OCI-LY1 (cell line): ENCODE results near the gene C1GALT1C1L.
"Not testable (repeated sequence)": the region's sequence is repeated elsewhere in the genome, so short reads cannot be mapped to it uniquely, and the experiment has no call there.

Experiments
- H2AFZ ChIP-seq: fragments of 200-600 bp; sonication (generic), shearing (Covaris generic); 2 replicates; pipeline ENCODE4 v1.6.0; 2014; ENCODE audit warnings: antibody characterized with exemption, mild to moderate bottlenecking, low read length
- H3F3A ChIP-seq: fragments of 200-600 bp; sonication (generic), shearing (Covaris generic); 2 replicates; pipeline ENCODE4 v1.6.0; 2014; ENCODE audit warnings: mild to moderate bottlenecking, antibody characterized with exemption, low read length, moderate library complexity; ENCODE audit not compliant: insufficient read depth
- H3K27ac ChIP-seq: fragments of 200-600 bp; sonication (generic); 2 replicates; pipeline ENCODE4 v1.5.1; 2014; ENCODE audit warnings: low read length, mixed run types, mild to moderate bottlenecking, low read depth; ENCODE audit not compliant: poor library complexity, severe bottlenecking
- H3K27me3 ChIP-seq: fragments of 200-600 bp; sonication (generic); 2 replicates; pipeline ENCODE4 v1.6.0; 2014; ENCODE audit warnings: antibody characterized with exemption, mild to moderate bottlenecking, low read length, moderate library complexity; ENCODE audit not compliant: insufficient read depth
- H3K36me3 ChIP-seq: fragments of 200-600 bp; sonication (generic); 2 replicates; pipeline ENCODE4 v1.6.1; 2014; ENCODE audit warnings: mild to moderate bottlenecking, antibody characterized with exemption, low read length, moderate library complexity, mixed read lengths; ENCODE audit not compliant: insufficient read depth
- H3K4me1 ChIP-seq: fragments of 200-600 bp; sonication (generic); 2 replicates; pipeline ENCODE4 v1.5.1; 2014; ENCODE audit warnings: mild to moderate bottlenecking, low read length, moderate library complexity; ENCODE audit not compliant: insufficient read depth, severe bottlenecking
- H3K4me2 ChIP-seq: fragments of 200-600 bp; sonication (generic), shearing (Covaris generic); 2 replicates; pipeline ENCODE4 v1.6.1; 2014; ENCODE audit warnings: low read length
- H3K4me3 ChIP-seq: fragments of 200-600 bp; sonication (generic); 2 replicates; pipeline ENCODE4 v1.5.1; 2014; ENCODE audit warnings: low read length, low read depth, mild to moderate bottlenecking, mixed read lengths; ENCODE audit not compliant: poor library complexity, severe bottlenecking
- H3K79me2 ChIP-seq: fragments of 200-600 bp; shearing (Covaris generic); 2 replicates; pipeline ENCODE4 v1.6.1; 2016; ENCODE audit warnings: mixed run types, low read length, mixed read lengths; ENCODE audit not compliant: insufficient read depth
- H3K9ac ChIP-seq: fragments of 200-600 bp; sonication (generic), shearing (Covaris generic); 2 replicates; pipeline ENCODE4 v1.6.1; 2014; ENCODE audit warnings: mild to moderate bottlenecking, low read length, mixed read lengths
- H3K9me2 ChIP-seq: fragments of 200-600 bp; sonication (generic), shearing (Covaris generic); 2 replicates; pipeline ENCODE4 v1.6.1; 2014; ENCODE audit warnings: low read depth, mild to moderate bottlenecking, low read length, mixed read lengths
- H3K9me3 ChIP-seq: fragments of 200-600 bp; shearing (Covaris generic); 2 replicates; pipeline ENCODE4 v1.6.1; 2014; ENCODE audit warnings: low read length, mixed read lengths
- H4K20me1 ChIP-seq: fragments of 200-600 bp; sonication (generic), shearing (Covaris generic); 2 replicates; pipeline ENCODE4 v1.6.0; 2016; ENCODE audit warnings: mild to moderate bottlenecking, low read length; ENCODE audit not compliant: insufficient read depth
- EZH2 ChIP-seq: fragments of 200-600 bp; sonication (generic), shearing (Covaris generic); IDR thresholded peaks from 2 replicates; pipeline ENCODE4 v1.8.0; 2017; ENCODE audit warnings: borderline replicate concordance, mixed run types, mild to moderate bottlenecking, antibody characterized with exemption, low read length, moderate library complexity, mixed read lengths
- TF ChIP-seq, protein P1 (sequence below): fragments of 200-600 bp; sonication (generic), shearing (Covaris generic); IDR thresholded peaks from 2 replicates; pipeline ENCODE4 v1.5.1; 2017; ENCODE audit warnings: mild to moderate bottlenecking, antibody characterized with exemption, low read length, moderate library complexity, mixed read lengths

C1GALT1C1L gene

DNA sequence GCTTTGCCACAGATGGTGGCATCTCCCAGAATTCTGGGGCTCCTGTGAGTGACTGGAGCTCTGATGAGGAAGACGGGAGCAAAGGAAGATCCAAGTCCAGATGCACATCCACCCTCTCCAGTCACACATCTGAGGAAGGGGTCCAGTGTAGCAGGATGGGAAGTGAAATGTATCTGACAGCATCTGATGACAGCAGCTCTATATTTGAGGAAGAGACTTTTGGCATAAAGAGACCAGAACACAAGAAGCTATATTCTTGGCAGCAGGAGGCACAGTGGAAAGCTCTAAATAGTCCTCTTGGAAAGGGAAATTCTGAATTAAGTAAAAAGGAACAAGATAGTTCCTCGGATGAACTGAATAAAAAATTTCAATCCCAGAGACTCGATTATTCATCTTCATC lies 23.5 kb upstream of the C1GALT1C1L start:
- Histone ChIP-seq H3K4me3 (no peak overlapping the region), H3K4me2 (no peak overlapping the region), H3K36me3 (no peaks in the 10 kb centered on the region), H3K9me2 (no peaks in the 10 kb centered on the region), H3K4me1 (no peaks in the 10 kb centered on the region), H3K27me3 (no peaks in the 10 kb centered on the region), H3K9ac (no peak overlapping the region), H3K27ac (no peak overlapping the region), H3F3A (no peaks in the 10 kb centered on the region), H3K79me2 (no peaks in the 10 kb centered on the region), H2AFZ (no peak overlapping the region), H3K9me3 (no peaks in the 10 kb centered on the region), H4K20me1 (no peaks in the 10 kb centered on the region)
- TF ChIP-seq EZH2: no peak
- TF ChIP-seq, protein P1, sequence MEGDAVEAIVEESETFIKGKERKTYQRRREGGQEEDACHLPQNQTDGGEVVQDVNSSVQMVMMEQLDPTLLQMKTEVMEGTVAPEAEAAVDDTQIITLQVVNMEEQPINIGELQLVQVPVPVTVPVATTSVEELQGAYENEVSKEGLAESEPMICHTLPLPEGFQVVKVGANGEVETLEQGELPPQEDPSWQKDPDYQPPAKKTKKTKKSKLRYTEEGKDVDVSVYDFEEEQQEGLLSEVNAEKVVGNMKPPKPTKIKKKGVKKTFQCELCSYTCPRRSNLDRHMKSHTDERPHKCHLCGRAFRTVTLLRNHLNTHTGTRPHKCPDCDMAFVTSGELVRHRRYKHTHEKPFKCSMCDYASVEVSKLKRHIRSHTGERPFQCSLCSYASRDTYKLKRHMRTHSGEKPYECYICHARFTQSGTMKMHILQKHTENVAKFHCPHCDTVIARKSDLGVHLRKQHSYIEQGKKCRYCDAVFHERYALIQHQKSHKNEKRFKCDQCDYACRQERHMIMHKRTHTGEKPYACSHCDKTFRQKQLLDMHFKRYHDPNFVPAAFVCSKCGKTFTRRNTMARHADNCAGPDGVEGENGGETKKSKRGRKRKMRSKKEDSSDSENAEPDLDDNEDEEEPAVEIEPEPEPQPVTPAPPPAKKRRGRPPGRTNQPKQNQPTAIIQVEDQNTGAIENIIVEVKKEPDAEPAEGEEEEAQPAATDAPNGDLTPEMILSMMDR: no peak

DNA sequence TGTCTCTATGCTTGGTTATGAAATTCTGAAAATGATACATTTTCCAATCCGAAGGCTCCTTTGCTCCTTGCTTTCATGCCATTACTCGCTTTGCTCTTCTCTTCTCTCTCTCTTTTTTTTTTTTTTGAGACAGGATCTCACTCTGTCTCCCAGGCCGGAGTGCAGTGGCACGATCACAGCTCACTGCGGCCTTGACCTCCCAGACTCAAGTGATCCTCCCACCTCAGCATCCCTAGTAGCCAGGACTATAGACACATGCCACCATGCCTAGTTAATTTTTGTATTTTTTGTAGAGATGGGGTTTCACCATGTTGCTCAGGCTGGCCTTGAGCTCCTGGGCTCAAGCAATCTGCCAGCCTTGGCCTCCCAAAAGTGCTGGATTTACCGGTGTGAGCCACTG lies 21.9 kb upstream of the C1GALT1C1L start:
- H3K4me3 ChIP-seq, H3F3A ChIP-seq, H4K20me1 ChIP-seq, H3K9me3 ChIP-seq, H3K9ac ChIP-seq, H3K36me3 ChIP-seq, H2AFZ ChIP-seq, H3K4me2 ChIP-seq, H3K79me2 ChIP-seq, H3K27me3 ChIP-seq, H3K9me2 ChIP-seq, H3K27ac ChIP-seq, H3K4me1 ChIP-seq: not testable (repeated sequence)

DNA sequence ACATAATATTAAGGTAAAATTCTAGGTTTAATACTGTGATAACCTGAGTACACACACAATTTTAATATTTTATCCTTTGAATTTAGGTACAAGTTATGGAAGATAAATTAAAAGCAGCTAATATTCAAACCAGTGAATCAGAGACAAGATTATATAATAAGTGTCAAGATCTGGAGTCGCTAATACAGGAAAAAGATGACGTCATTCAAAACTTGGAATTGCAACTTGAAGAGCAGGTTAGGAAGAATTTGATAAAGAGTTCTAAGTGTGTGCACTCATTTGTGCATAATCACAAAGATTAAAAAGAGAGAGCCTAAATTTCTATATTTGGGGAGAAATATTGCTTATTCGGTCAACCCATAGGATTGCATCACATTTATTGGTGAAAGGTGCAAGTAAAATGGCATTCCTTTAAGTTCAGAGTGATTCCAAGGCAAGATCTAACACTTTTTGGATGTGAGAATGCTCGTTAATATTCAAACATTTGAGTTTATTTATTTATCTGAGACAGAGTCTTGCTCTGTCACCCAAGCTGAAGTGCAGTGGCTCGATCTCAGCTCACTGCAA lies 16.3 kb upstream of the C1GALT1C1L start:
- Histone ChIP-seq H3K79me2 (no peaks in the 10 kb centered on the region), H3K4me1 (no peaks in the 10 kb centered on the region), H3K4me3 (no peak overlapping the region), H3K9me3 (no peaks in the 10 kb centered on the region), H3K9ac (no peak overlapping the region), H4K20me1 (no peaks in the 10 kb centered on the region), H3K27ac (no peak overlapping the region), H2AFZ (no peak overlapping the region), H3K36me3 (no peaks in the 10 kb centered on the region), H3K27me3 (no peaks in the 10 kb centered on the region), H3F3A (no peaks in the 10 kb centered on the region), H3K4me2 (no peak overlapping the region), H3K9me2 (no peaks in the 10 kb centered on the region)
- TF ChIP-seq, protein P1: no peak
- TF ChIP-seq EZH2: no peak

DNA sequence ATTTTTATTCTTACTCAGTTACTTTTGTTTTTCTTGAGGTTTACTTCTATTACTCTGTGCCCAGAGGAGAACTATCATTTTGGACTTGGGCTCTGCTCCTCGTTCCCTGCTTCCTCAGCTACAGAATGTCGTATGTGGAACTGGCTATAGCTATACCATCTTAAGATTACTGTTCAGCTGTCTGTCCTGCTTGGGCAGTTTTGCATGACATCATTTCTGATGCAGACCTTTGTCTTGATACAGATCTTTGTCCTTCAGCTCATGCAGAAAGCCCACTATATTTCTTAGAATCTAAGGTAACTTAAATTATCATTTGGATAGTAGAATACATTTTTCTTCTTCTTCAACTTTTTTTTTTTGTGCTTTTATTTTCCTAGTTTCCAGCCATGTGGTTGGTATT lies 13.8 kb upstream of the C1GALT1C1L start:
- H3F3A ChIP-seq: no peaks in the 10 kb centered on the region
- H3K4me3 ChIP-seq: no peak overlapping the region
- no peak overlapping the region for H3K4me2 ChIP-seq
- H3K9me3 ChIP-seq: no peaks in the 10 kb centered on the region
- H4K20me1 ChIP-seq: no peaks in the 10 kb centered on the region
- no peaks in the 10 kb centered on the region for H3K36me3 ChIP-seq
- no peak overlapping the region for H3K9ac ChIP-seq
- TF ChIP-seq EZH2: no peak
- TF ChIP-seq, protein P1: no peak
- no peaks in the 10 kb centered on the region for H3K4me1 ChIP-seq
- no peak overlapping the region for H2AFZ ChIP-seq
- H3K9me2 ChIP-seq: no peaks in the 10 kb centered on the region
- no peak overlapping the region for H3K27ac ChIP-seq
- H3K79me2 ChIP-seq: no peaks in the 10 kb centered on the region
- H3K27me3 ChIP-seq: no peaks in the 10 kb centered on the region
